Hepatocyte (in vitro differentiated cells): ENCODE data around the gene MITF. TPM values are rescaled to one million over a fixed set of nuclear protein-coding genes. Genes with fewer than 3 reads are reported as not detected.

Source experiments
- DNase-seq: peaks from one replicate; pipeline ENCODE4 v3.0.0-alpha.2; 2016; ENCODE audit warnings: low spot score
- H2AFZ ChIP-seq: fragments of 200-600 bp; sonication (generic); 2 replicates; pipeline ENCODE4 v1.6.0; 2016; ENCODE audit warnings: antibody characterized with exemption, mild to moderate bottlenecking
- H3K27ac ChIP-seq: fragments of 200-600 bp; sonication (generic); 2 replicates; pipeline ENCODE4 v1.5.1; 2016; ENCODE audit warnings: mild to moderate bottlenecking
- H3K27me3 ChIP-seq: fragments of 200-600 bp; sonication (generic); 2 replicates; pipeline ENCODE4 v1.6.1; 2016
- H3K36me3 ChIP-seq: fragments of 200-600 bp; sonication (generic); replicated peaks from 2 replicates; pipeline ENCODE4 v1.5.1; 2016; ENCODE audit warnings: low read depth; ENCODE audit not compliant: insufficient read depth
- H3K4me1 ChIP-seq: fragments of 200-600 bp; sonication (generic); 2 replicates; pipeline ENCODE4 v1.5.1; 2016; ENCODE audit warnings: mild to moderate bottlenecking, moderate library complexity; ENCODE audit not compliant: insufficient read depth
- H3K4me2 ChIP-seq: fragments of 200-600 bp; sonication (generic); 2 replicates; pipeline ENCODE4 v1.6.0; 2016
- H3K4me3 ChIP-seq: fragments of 200-600 bp; sonication (generic); 2 replicates; pipeline ENCODE4 v1.5.1; 2016; ENCODE audit warnings: mild to moderate bottlenecking
- H3K79me2 ChIP-seq: fragments of 200-600 bp; sonication (generic); 2 replicates; pipeline ENCODE4 v1.6.0; 2017; ENCODE audit warnings: mild to moderate bottlenecking
- H3K9me2 ChIP-seq: fragments of 200-600 bp; sonication (generic); replicated peaks from 2 replicates; pipeline ENCODE4 v1.6.0; 2017; ENCODE audit warnings: mild to moderate bottlenecking; ENCODE audit not compliant: insufficient read depth
- H3K9me3 ChIP-seq: fragments of 200-600 bp; sonication (generic); 2 replicates; pipeline ENCODE4 v1.5.1; 2016; ENCODE audit warnings: low read depth, mild to moderate bottlenecking
- H4K20me1 ChIP-seq: fragments of 200-600 bp; sonication (generic); 2 replicates; pipeline ENCODE4 v1.6.0; 2016; ENCODE audit warnings: mild to moderate bottlenecking; ENCODE audit not compliant: insufficient read depth, poor library complexity, severe bottlenecking
- EZH2 ChIP-seq: fragments of 200-600 bp; sonication (generic); IDR thresholded peaks from 2 replicates; pipeline ENCODE4 v1.6.1; 2016; ENCODE audit warnings: antibody characterized with exemption, mild to moderate bottlenecking, borderline replicate concordance
- EZH2phosphoT487 ChIP-seq: fragments of 200-600 bp; sonication (generic); IDR thresholded peaks from one replicate; pipeline ENCODE4 v1.6.1; 2018; ENCODE audit warnings: antibody characterized with exemption, mild to moderate bottlenecking, low read depth, moderate library complexity; ENCODE audit not compliant: unreplicated experiment, severe bottlenecking
- WGBS: methylation state at CpG from one replicate; pipeline ENCODE4 v1.1.6; 2016; ENCODE audit warnings: low lambda C conversion rate; ENCODE audit errors: missing lambda C conversion rate; 5-methylcytosine and 5-hydroxymethylcytosine counted together
- polyA plus RNA-seq: library from polyadenylated mRNA; unstranded; fragments of >200 nt; fragmentation: Nextera tagmentation; extraction: Ambion mirVana; gene quantifications from 2 replicates; pipeline ENCODE4 v1.2.1, GENCODE V29; 2016
- total RNA-seq: library from RNA; depleted of rRNA; stranded (reverse); fragments of >200 nt; gene quantifications from 2 replicates; pipeline ENCODE4 v1.2.3, GENCODE V29; 2014
- TF ChIP-seq, protein P1 (sequence below): fragments of 200-600 bp; sonication (generic); IDR thresholded peaks from 2 replicates; pipeline ENCODE4 v1.5.1; 2016; ENCODE audit warnings: antibody characterized with exemption, mild to moderate bottlenecking; ENCODE audit not compliant: poor library complexity

Gene MITF
- total and polyA plus RNA-seq, 2 experiments from 2014 or later, result 7.1 to 14.2 TPM

DNA sequence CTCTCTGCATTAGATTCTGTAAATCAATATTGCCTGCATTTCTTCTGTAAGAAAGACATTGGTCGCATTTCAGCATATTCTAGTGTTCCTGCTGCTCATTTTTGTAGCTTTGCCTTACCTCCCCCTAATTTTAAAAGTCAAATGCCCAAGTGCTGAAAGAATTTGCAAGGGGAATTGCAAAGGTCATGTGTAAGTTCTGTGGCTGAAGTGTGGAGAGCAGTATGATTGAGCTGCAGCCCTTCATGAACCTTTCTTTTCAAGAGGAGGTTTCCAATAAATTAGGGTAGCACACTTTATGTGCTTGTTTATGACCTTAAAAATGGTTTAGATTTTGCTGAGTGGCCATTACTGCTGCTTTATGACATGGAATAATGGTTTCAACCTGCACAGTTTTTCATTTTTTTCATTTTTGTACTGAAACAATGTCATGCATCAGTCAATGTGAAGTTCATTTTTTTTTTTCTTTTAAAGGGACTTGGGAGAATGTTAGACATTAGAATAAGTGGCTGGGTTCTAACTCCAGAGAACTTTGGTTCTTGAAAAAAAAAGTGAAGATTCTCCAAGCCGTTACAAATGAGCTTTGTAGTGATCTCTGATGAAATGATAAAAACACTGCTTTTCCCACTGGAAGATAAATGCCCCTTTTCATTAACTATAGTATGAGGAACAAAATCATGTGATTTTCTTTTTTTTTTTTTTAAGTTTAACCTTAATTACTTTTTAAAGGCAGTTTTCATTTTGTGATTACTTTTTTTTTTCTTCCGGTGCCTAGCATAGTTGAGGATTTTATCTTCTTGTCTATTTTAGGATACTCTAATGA, 99.6 kb downstream of the MITF start:
- no peaks in the 10 kb centered on the region for H3K9me3 ChIP-seq
- DNase-seq, result no peak
- H2AFZ ChIP-seq, result no peak overlapping the region
- H3K27ac ChIP-seq, result no peak overlapping the region
- no peaks in the 10 kb centered on the region for H3K27me3 ChIP-seq
- TF ChIP-seq EZH2phosphoT487 (no peak), EZH2 (no peak)
- TF ChIP-seq, protein P1, sequence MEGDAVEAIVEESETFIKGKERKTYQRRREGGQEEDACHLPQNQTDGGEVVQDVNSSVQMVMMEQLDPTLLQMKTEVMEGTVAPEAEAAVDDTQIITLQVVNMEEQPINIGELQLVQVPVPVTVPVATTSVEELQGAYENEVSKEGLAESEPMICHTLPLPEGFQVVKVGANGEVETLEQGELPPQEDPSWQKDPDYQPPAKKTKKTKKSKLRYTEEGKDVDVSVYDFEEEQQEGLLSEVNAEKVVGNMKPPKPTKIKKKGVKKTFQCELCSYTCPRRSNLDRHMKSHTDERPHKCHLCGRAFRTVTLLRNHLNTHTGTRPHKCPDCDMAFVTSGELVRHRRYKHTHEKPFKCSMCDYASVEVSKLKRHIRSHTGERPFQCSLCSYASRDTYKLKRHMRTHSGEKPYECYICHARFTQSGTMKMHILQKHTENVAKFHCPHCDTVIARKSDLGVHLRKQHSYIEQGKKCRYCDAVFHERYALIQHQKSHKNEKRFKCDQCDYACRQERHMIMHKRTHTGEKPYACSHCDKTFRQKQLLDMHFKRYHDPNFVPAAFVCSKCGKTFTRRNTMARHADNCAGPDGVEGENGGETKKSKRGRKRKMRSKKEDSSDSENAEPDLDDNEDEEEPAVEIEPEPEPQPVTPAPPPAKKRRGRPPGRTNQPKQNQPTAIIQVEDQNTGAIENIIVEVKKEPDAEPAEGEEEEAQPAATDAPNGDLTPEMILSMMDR, result no peak
- H3K79me2 ChIP-seq, result no peaks in the 10 kb centered on the region
- no peaks in the 10 kb centered on the region for H4K20me1 ChIP-seq
- 68% methylated on average over 3 of the region's 3 CpGs for WGBS
- peak overlapping the region; percentile 42 for H3K4me2 ChIP-seq
- no peaks in the 10 kb centered on the region for H3K4me1 ChIP-seq
- no peaks in the 10 kb centered on the region for H3K9me2 ChIP-seq
- no peaks in the 10 kb centered on the region for H3K36me3 ChIP-seq
- no peak overlapping the region for H3K4me3 ChIP-seq

DNA sequence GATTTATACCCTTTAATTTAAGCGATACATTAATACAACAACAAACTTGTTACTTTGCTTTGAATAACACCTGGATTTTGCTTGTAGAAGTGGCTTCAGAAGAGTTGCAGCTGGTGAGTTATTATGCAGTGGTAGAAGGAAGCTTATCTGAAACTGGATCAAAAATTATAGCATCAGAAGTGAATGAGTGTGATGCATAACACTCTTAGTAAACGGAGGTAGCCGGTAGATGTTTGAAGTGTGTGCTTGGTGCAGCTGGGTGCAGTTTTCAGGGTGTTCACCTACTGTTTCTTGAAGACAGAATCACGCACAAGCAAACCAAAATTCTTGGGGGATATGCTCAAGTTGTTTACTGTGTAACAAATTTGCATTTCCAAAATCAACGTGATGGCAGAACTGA, 103.1 kb downstream of the MITF start:
- DNase-seq, result no peak
- Histone ChIP-seq H3K4me3 (no peak overlapping the region), H3K4me1 (no peaks in the 10 kb centered on the region), H2AFZ (no peak overlapping the region), H3K36me3 (no peaks in the 10 kb centered on the region), H3K27me3 (no peaks in the 10 kb centered on the region), H3K9me2 (no peaks in the 10 kb centered on the region), H3K27ac (no peak overlapping the region), H3K4me2 (no peak overlapping the region), H3K9me3 (no peaks in the 10 kb centered on the region), H3K79me2 (no peaks in the 10 kb centered on the region), H4K20me1 (no peaks in the 10 kb centered on the region)
- TF ChIP-seq EZH2, result no peak
- TF ChIP-seq EZH2phosphoT487, result no peak
- TF ChIP-seq, protein P1, result no peak
- 82% methylated on average over 5 of the region's 5 CpGs for WGBS

DNA sequence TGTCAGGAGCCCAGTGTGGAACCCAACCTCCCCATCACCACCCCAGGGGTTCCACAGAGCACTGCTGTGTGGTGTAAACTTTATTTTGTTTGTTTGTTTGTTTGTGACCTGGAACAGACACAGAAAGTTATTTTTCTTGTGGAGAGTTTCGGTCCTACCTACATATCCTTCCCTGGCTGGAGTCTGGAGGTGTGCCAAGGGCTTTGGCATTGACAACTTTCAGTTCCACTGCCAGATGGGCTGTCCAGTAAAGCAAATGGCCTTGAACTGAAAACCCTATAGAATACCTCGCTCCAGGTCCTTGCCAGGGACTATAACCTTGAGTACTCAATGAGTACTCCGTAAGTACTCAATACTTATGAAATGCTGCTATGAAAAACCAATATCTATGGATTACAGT, 103.5 kb downstream of the MITF start:
- no peaks in the 10 kb centered on the region for H3K9me2 ChIP-seq
- no peaks in the 10 kb centered on the region for H3K27me3 ChIP-seq
- H2AFZ ChIP-seq, result no peak overlapping the region
- TF ChIP-seq, protein P1, result no peak
- no peak for TF ChIP-seq EZH2
- no peak for TF ChIP-seq EZH2phosphoT487
- DNase-seq, result no peak
- WGBS, result 72% methylated on average over 3 of the region's 3 CpGs
- H3K4me1 ChIP-seq, result no peaks in the 10 kb centered on the region
- no peak overlapping the region for H3K4me2 ChIP-seq
- H3K9me3 ChIP-seq, result no peaks in the 10 kb centered on the region
- no peaks in the 10 kb centered on the region for H3K79me2 ChIP-seq
- H3K36me3 ChIP-seq, result no peaks in the 10 kb centered on the region
- H4K20me1 ChIP-seq, result no peaks in the 10 kb centered on the region
- H3K27ac ChIP-seq, result no peak overlapping the region
- H3K4me3 ChIP-seq, result no peak overlapping the region

DNA sequence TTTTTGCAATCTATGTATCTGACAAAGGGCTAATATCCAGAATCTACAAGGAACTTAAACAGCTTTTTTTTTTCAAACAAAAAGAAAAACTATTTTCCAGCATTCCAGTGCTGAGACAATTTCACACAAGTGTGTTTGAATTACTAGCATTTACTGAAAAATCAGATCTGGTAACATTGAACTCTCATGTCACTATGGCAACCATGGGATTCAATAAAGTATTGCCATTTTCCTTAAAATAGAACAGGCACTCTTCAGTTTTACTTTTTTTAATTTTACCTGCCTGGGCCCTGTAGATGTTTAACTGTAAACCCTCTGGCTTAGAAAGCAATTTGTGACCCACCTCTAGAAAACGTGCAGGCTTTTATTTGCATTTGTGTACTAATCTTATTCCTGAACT, 105.4 kb downstream of the MITF start:
- H4K20me1 ChIP-seq, result no peaks in the 10 kb centered on the region
- no peaks in the 10 kb centered on the region for H3K79me2 ChIP-seq
- H3K4me1 ChIP-seq, result no peaks in the 10 kb centered on the region
- no peak overlapping the region for H3K27ac ChIP-seq
- no peaks in the 10 kb centered on the region for H3K36me3 ChIP-seq
- no peaks in the 10 kb centered on the region for H3K9me3 ChIP-seq
- TF ChIP-seq, protein P1, result no peak
- no peak for TF ChIP-seq EZH2
- TF ChIP-seq EZH2phosphoT487, result no peak
- DNase-seq, result no peak
- H3K9me2 ChIP-seq, result no peaks in the 10 kb centered on the region
- H3K4me3 ChIP-seq, result no peak overlapping the region
- no peak overlapping the region for H3K4me2 ChIP-seq
- no peak overlapping the region for H2AFZ ChIP-seq
- 69% methylated on average over 1 of the region's 1 CpG for WGBS
- no peaks in the 10 kb centered on the region for H3K27me3 ChIP-seq
